GM23248 (cell line): ENCODE measurements around the gene PTPRT. TPM values are rescaled to one million over a fixed set of nuclear protein-coding genes. Genes with fewer than 3 reads are reported as not detected.

Source experiments
- DNase-seq: peaks from one replicate; pipeline ENCODE4 v3.0.0-alpha.2; 2015
- H2AFZ ChIP-seq: fragments of 200-600 bp; sonication (generic); 2 replicates; pipeline ENCODE4 v1.6.1; 2016; ENCODE audit warnings: antibody characterized with exemption
- H3F3A ChIP-seq: fragments of 200-600 bp; sonication (generic); 2 replicates; pipeline ENCODE4 v1.6.1; 2016; ENCODE audit warnings: mild to moderate bottlenecking, antibody characterized with exemption, mixed run types; ENCODE audit not compliant: insufficient read depth
- H3K27ac ChIP-seq: fragments of 200-600 bp; sonication (generic); 2 replicates; pipeline ENCODE4 v1.5.1; 2016; ENCODE audit warnings: mild to moderate bottlenecking
- H3K27me3 ChIP-seq: fragments of 200-600 bp; sonication (generic); replicated peaks from 2 replicates; pipeline ENCODE4 v1.6.1; 2016; ENCODE audit warnings: mild to moderate bottlenecking; ENCODE audit not compliant: insufficient read depth
- H3K36me3 ChIP-seq: fragments of 200-600 bp; sonication (generic); 2 replicates; pipeline ENCODE4 v1.6.1; 2016; ENCODE audit warnings: low read depth, mild to moderate bottlenecking
- H3K4me1 ChIP-seq: fragments of 200-600 bp; sonication (generic); 2 replicates; pipeline ENCODE4 v1.6.1; 2016; ENCODE audit warnings: mild to moderate bottlenecking; ENCODE audit not compliant: insufficient read depth
- H3K4me2 ChIP-seq: fragments of 200-600 bp; sonication (generic); one replicate; pipeline ENCODE4 v1.6.1; 2016; ENCODE audit warnings: mild to moderate bottlenecking; ENCODE audit not compliant: unreplicated experiment
- H3K4me3 ChIP-seq: fragments of 200-600 bp; sonication (generic); 2 replicates; pipeline ENCODE4 v1.5.1; 2016; ENCODE audit warnings: mild to moderate bottlenecking
- H3K79me2 ChIP-seq: fragments of 200-600 bp; sonication (generic); 2 replicates; pipeline ENCODE4 v1.6.1; 2016; ENCODE audit warnings: mild to moderate bottlenecking; ENCODE audit not compliant: insufficient read depth
- H3K9ac ChIP-seq: fragments of 200-600 bp; sonication (generic); 2 replicates; pipeline ENCODE4 v1.6.1; 2016; ENCODE audit warnings: mild to moderate bottlenecking
- H3K9me2 ChIP-seq: fragments of 200-600 bp; sonication (generic); 2 replicates; pipeline ENCODE4 v1.6.1; 2016; ENCODE audit warnings: mixed run types, mild to moderate bottlenecking, moderate library complexity; ENCODE audit not compliant: insufficient read depth
- H3K9me3 ChIP-seq: fragments of 200-600 bp; sonication (generic); one replicate; pipeline ENCODE4 v1.6.1; 2017; ENCODE audit warnings: low read depth
- H4K20me1 ChIP-seq: fragments of 200-600 bp; sonication (generic); 2 replicates; pipeline ENCODE4 v1.6.0; 2016; ENCODE audit not compliant: insufficient read depth
- EZH2 ChIP-seq: fragments of 200-600 bp; sonication (generic); IDR thresholded peaks from 2 replicates; pipeline ENCODE4 v1.6.1; 2018; ENCODE audit warnings: antibody characterized with exemption, mild to moderate bottlenecking; ENCODE audit not compliant: insufficient read depth, poor library complexity, severe bottlenecking
- EZH2phosphoT487 ChIP-seq: fragments of 200-600 bp; sonication (generic); IDR thresholded peaks from 2 replicates; pipeline ENCODE4 v1.6.1; 2018; ENCODE audit warnings: antibody characterized with exemption, moderate library complexity, mild to moderate bottlenecking, low read depth; ENCODE audit not compliant: insufficient read depth
- WGBS, 2 experiments: methylation state at CpG; one replicate each; pipeline ENCODE4 v1.1.6; 2015 to 2017; ENCODE audit warnings: low lambda C conversion rate in 2 of 2, low coverage in 1 of 2; ENCODE audit errors: missing lambda C conversion rate in 2 of 2; 5-methylcytosine and 5-hydroxymethylcytosine counted together
- in situ Hi-C: fragments of 300-500 bp; cut with MboI; formaldehyde crosslinking; loops from 2 replicates; pipeline ENCODE4 v1.15.0; 2020
- polyA plus RNA-seq: library from polyadenylated mRNA; unstranded; fragments of >200 nt; fragmentation: Nextera tagmentation; extraction: Ambion mirVana; gene quantifications from 2 replicates; pipeline ENCODE4 v1.2.1, GENCODE V29; 2016
- total RNA-seq: library from RNA; depleted of rRNA; stranded (reverse); fragments of >200 nt; shearing (Covaris generic); gene quantifications from 2 replicates; pipeline ENCODE4 v1.2.3, GENCODE V29; 2014

The PTPRT gene
- total and polyA plus RNA-seq, 2 experiments from 2014 or later: not detected

- H3K9me3 ChIP-seq: no peaks in the 10 kb centered on the region
- H2AFZ ChIP-seq: no peak overlapping the region
- no peaks in the 10 kb centered on the region for H3K4me1 ChIP-seq
- DNase-seq: no peak
- no peaks in the 10 kb centered on the region for H3K9me2 ChIP-seq
- WGBS, 2 experiments: 76 to 87% methylated on average over 6 of the region's 6 CpGs
- H3K27ac ChIP-seq: no peak overlapping the region
- H3K79me2 ChIP-seq: no peaks in the 10 kb centered on the region
- TF ChIP-seq EZH2phosphoT487 (no peak), EZH2 (no peak)
- H3K36me3 ChIP-seq: no peaks in the 10 kb centered on the region
- no peak overlapping the region for H3K4me3 ChIP-seq
- H3K27me3 ChIP-seq: no peaks in the 10 kb centered on the region
- in situ Hi-C loops: no loop called here
- no peak overlapping the region for H3K4me2 ChIP-seq
- H3K9ac ChIP-seq: no peak overlapping the region
- H4K20me1 ChIP-seq: no peaks in the 10 kb centered on the region
- no peaks in the 10 kb centered on the region for H3F3A ChIP-seq
Measured at GRCh38 chr20:42272516-42272915, 917.2 kb downstream of the PTPRT start.

GRCh38 chr20:42270539-42270938 is 919.2 kb downstream of the PTPRT start:
- no peak overlapping the region for H3K9ac ChIP-seq
- no peak overlapping the region for H3K4me2 ChIP-seq
- H3K27ac ChIP-seq: no peak overlapping the region
- TF ChIP-seq EZH2 (no peak), EZH2phosphoT487 (no peak)
- 15 to 17% methylated on average over 2 of the region's 2 CpGs for whole genome bisulfite sequencing, 2 experiments
- no peaks in the 10 kb centered on the region for H4K20me1 ChIP-seq
- no peak overlapping the region for H3K4me3 ChIP-seq
- H3K79me2 ChIP-seq: no peaks in the 10 kb centered on the region
- in situ Hi-C loops: no loop called here
- H3F3A ChIP-seq: no peaks in the 10 kb centered on the region
- no peaks in the 10 kb centered on the region for H3K9me3 ChIP-seq
- H3K36me3 ChIP-seq: no peaks in the 10 kb centered on the region
- no peaks in the 10 kb centered on the region for H3K4me1 ChIP-seq
- H2AFZ ChIP-seq: no peak overlapping the region
- H3K9me2 ChIP-seq: no peaks in the 10 kb centered on the region
- no peak for DNase-seq
- no peaks in the 10 kb centered on the region for H3K27me3 ChIP-seq

GRCh38 chr20:42267793-42268384 is 921.8 kb downstream of the PTPRT start:
- Histone ChIP-seq H2AFZ (no peak overlapping the region), H3K27ac (no peak overlapping the region), H3K4me1 (no peaks in the 10 kb centered on the region), H3K36me3 (no peaks in the 10 kb centered on the region), H3K4me3 (no peak overlapping the region), H3K27me3 (no peaks in the 10 kb centered on the region), H4K20me1 (no peaks in the 10 kb centered on the region), H3K9me3 (no peaks in the 10 kb centered on the region), H3K79me2 (no peaks in the 10 kb centered on the region), H3K9me2 (no peaks in the 10 kb centered on the region), H3K9ac (no peak overlapping the region), H3K4me2 (no peak overlapping the region), H3F3A (no peaks in the 10 kb centered on the region)
- no peak for TF ChIP-seq EZH2phosphoT487
- no peak for TF ChIP-seq EZH2
- no peak for DNase-seq
- WGBS, 2 experiments: 6 to 19% methylated on average over 4 of the region's 4 CpGs
- in situ Hi-C loops: no loop called here

GRCh38 chr20:42261766-42262270 is 927.9 kb downstream of the PTPRT start:
- Histone ChIP-seq H3F3A (no peaks in the 10 kb centered on the region), H3K79me2 (no peaks in the 10 kb centered on the region), H2AFZ (no peak overlapping the region), H4K20me1 (no peaks in the 10 kb centered on the region), H3K36me3 (no peaks in the 10 kb centered on the region), H3K27me3 (no peaks in the 10 kb centered on the region), H3K9me2 (no peaks in the 10 kb centered on the region), H3K4me3 (no peak overlapping the region), H3K27ac (no peak overlapping the region), H3K9me3 (no peaks in the 10 kb centered on the region), H3K4me2 (no peak overlapping the region), H3K9ac (no peak overlapping the region), H3K4me1 (no peaks in the 10 kb centered on the region)
- 32 to 34% methylated on average over 6 of the region's 6 CpGs for WGBS, 2 experiments
- DNase-seq: no peak
- in situ Hi-C loops: no loop called here
- no peak for TF ChIP-seq EZH2
- TF ChIP-seq EZH2phosphoT487: no peak
